HepG2 (cell line): ENCODE data around the gene SERPINF2. TPM values are rescaled to one million over a fixed set of nuclear protein-coding genes. Genes with fewer than 3 reads are reported as not detected.

Experiments
- AHDC1 ChIP-seq: sonication (generic); formaldehyde crosslinking; IDR thresholded peaks from 2 replicates; pipeline ENCODE4 v1.5.1; 2020; ENCODE audit warnings: mild to moderate bottlenecking, missing genetic modification reagents, borderline replicate concordance
- GABPB1 ChIP-seq: IDR thresholded peaks from 2 replicates; pipeline ENCODE4 v1.6.1; 2016; ENCODE audit warnings: mild to moderate bottlenecking, missing genetic modification reagents, moderate library complexity, missing compliant biosample characterization
- HNF1A ChIP-seq, 2 experiments: sonication (generic) in 1 of 2; formaldehyde crosslinking in 1 of 2; IDR thresholded peaks; 2 replicates each; pipeline versions ENCODE4 v1.4.0 to v1.6.1; 2016 to 2020; ENCODE audit warnings: borderline replicate concordance in 1 of 2, low read depth in 1 of 2, mild to moderate bottlenecking in 1 of 2, missing genetic modification reagents in 1 of 2
- NFKB2 ChIP-seq: sonication (generic); formaldehyde crosslinking; IDR thresholded peaks from 2 replicates; pipeline ENCODE4 v1.4.0; 2020; ENCODE audit warnings: missing genetic modification reagents, borderline replicate concordance
- PAF1 ChIP-seq: IDR thresholded peaks from 2 replicates; pipeline ENCODE4 v1.6.1; 2016; ENCODE audit warnings: missing genetic modification reagents, missing compliant biosample characterization
- ZKSCAN5 ChIP-seq: sonication (generic); formaldehyde crosslinking; IDR thresholded peaks from 2 replicates; pipeline ENCODE4 v1.5.1; 2020; ENCODE audit warnings: mild to moderate bottlenecking, missing genetic modification reagents
- ZNF407 ChIP-seq: sonication (generic); formaldehyde crosslinking; IDR thresholded peaks from one replicate; pipeline ENCODE4 v1.5.1; 2020; ENCODE audit warnings: mild to moderate bottlenecking, missing genetic modification reagents; ENCODE audit errors: not compliant biosample characterization
- ZNF766 ChIP-seq: sonication (generic); formaldehyde crosslinking; IDR thresholded peaks from 2 replicates; pipeline ENCODE4 v1.5.0; 2020; ENCODE audit warnings: missing genetic modification reagents, borderline replicate concordance
- ZSCAN29 ChIP-seq: sonication (generic); formaldehyde crosslinking; conservative IDR thresholded peaks from 2 replicates; pipeline ENCODE4 v1.4.0; 2020; ENCODE audit warnings: mild to moderate bottlenecking, missing genetic modification reagents
- polyA plus RNA-seq, 8 experiments: library from polyadenylated mRNA; depleted of rRNA in 3 of 8; stranded (reverse) in 7 of 8; unstranded in 1 of 8; fragments of >200 nt; fragmentation: Illumina TruSeq in 4 of 8; extraction: Trizol in 4 of 8; gene quantifications; 2 replicates each; pipeline versions ENCODE4 v1.2.1 to v1.2.3, GENCODE V29; 2011 to 2016; ENCODE audit warnings: low read depth in 4 of 8, missing spikeins in 1 of 8, mixed read lengths in 1 of 8; ENCODE audit not compliant: insufficient read depth in 1 of 8
- total RNA-seq, 5 experiments: library from RNA; depleted of rRNA; stranded (reverse); fragments of >200 nt; fragmentation: Illumina TruSeq; extraction: Trizol; gene quantifications; 2 replicates each; pipeline ENCODE4 v1.2.3, GENCODE V29; 2016; ENCODE audit warnings: low read depth in 1 of 5

Gene SERPINF2
- total and polyA plus RNA-seq, 2 of the 13 experiments (the other 11 are each of a cell fraction or from before 2014, with no cell fraction given) = 309 to 548 TPM

- TF ChIP-seq HNF1A (IDR thresholded peaks at IDR 0.05; ENCODE audit: low read depth) (no peak), HNF1A (CRISPR knock-in tag; IDR thresholded peaks at IDR 0.05; ENCODE audit: borderline replicate concordance) (0 out of 2 replicates have a peak, but pooled peaks have one; percentile 5), ZNF766 (CRISPR knock-in tag) (0 out of 2 replicates have a peak, but pooled peaks have one; percentile 33), ZKSCAN5 (CRISPR knock-in tag) (no peak), ZNF407 (CRISPR knock-in tag) (no peak), PAF1 (CRISPR knock-in tag) (peak; percentile 77), ZSCAN29 (CRISPR knock-in tag) (no peak), AHDC1 (CRISPR knock-in tag) (no peak), GABPB1 (CRISPR knock-in tag) (no peak; the same call in 1 of the 2 replicates), NFKB2 (CRISPR knock-in tag) (peak; percentile 29; the same call in 1 of the 2 replicates)
These were observed 12.7 kb downstream of the SERPINF2 start (continued) for GRCh38 chr17:1755252-1755826.
